NT2/D1 (cell line): ENCODE results near the gene ZNF534.

Source experiments
- SUZ12 ChIP-seq: IDR thresholded peaks from 2 replicates; pipeline ENCODE4 v1.6.1; 2011; ENCODE audit not compliant: insufficient read length, insufficient read depth; ENCODE audit errors: extremely low read depth
- ZNF274 ChIP-seq: IDR thresholded peaks from 2 replicates; pipeline ENCODE4 v1.6.1; 2011; ENCODE audit warnings: mild to moderate bottlenecking, low read depth, low read length

DNA sequence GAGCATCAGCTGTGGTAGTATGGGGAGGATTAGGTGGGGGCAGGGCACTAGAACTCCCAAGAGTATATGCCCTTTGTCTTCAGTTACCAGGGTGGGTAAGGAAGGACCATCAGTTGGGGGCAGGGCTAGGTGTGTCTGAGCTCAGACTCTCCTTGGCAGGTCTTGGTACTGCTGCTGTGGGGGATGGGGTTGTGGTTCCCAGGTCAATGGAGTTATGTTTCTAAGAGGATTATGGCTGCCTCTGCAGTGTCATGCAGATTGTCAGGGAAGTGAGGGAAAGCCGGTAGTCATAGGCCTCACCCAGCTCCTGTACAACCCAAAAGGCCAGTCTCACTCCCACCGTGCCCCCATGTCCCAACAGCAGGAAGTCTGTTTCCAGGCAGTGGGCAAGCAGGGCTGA is 15.6 kb downstream of the ZNF534 start:
- no peak for TF ChIP-seq ZNF274
- TF ChIP-seq SUZ12: no peak
